Endodermal cell (in vitro differentiated cells): ENCODE data around the gene OGDH. TPM values are rescaled to one million over a fixed set of nuclear protein-coding genes. Genes with fewer than 3 reads are reported as not detected.

Experiments
- DNase-seq: peaks from one replicate; pipeline ENCODE4 v3.0.0-alpha.2; 2017
- H3K27ac ChIP-seq: 2 replicates; pipeline ENCODE4 v1.5.1; 2013; ENCODE audit warnings: mild to moderate bottlenecking, low read depth, low read length, moderate library complexity
- H3K27me3 ChIP-seq: 2 replicates; pipeline ENCODE4 v1.6.1; 2013; ENCODE audit warnings: mild to moderate bottlenecking, low read length, moderate library complexity; ENCODE audit not compliant: insufficient read depth, control insufficient read depth, poor library complexity, severe bottlenecking
- H3K36me3 ChIP-seq: 2 replicates; pipeline ENCODE4 v1.7.0; 2013; ENCODE audit warnings: mild to moderate bottlenecking, low read length, moderate library complexity; ENCODE audit not compliant: control insufficient read depth, insufficient read depth
- H3K4me1 ChIP-seq: one replicate; pipeline ENCODE4 v1.7.0; 2013; ENCODE audit warnings: low read length; ENCODE audit not compliant: control insufficient read depth, insufficient read depth
- H3K4me3 ChIP-seq: 2 replicates; pipeline ENCODE4 v1.5.1; 2013; ENCODE audit warnings: mild to moderate bottlenecking, low read length, moderate library complexity
- H3K9ac ChIP-seq: 2 replicates; pipeline ENCODE4 v1.6.1; 2013; ENCODE audit warnings: mild to moderate bottlenecking, low read length, moderate library complexity; ENCODE audit not compliant: poor library complexity, severe bottlenecking; ENCODE audit errors: extremely low read depth
- H3K9me3 ChIP-seq: 2 replicates; pipeline ENCODE4 v1.6.1; 2013; ENCODE audit warnings: mild to moderate bottlenecking, low read length, moderate library complexity; ENCODE audit not compliant: control insufficient read depth
- H3K27ac Mint-ChIP-seq: 2 replicates; pipeline ENCODE4 v1.8.0; 2020; ENCODE audit warnings: mixed read lengths
- H3K27me3 Mint-ChIP-seq: 2 replicates; pipeline ENCODE4 v1.8.0; 2021; ENCODE audit warnings: mild to moderate bottlenecking, mixed read lengths; ENCODE audit not compliant: insufficient read depth
- H3K36me3 Mint-ChIP-seq: 2 replicates; pipeline ENCODE4 v1.8.0; 2020; ENCODE audit warnings: low read depth, mixed read lengths
- H3K4me1 Mint-ChIP-seq: 2 replicates; pipeline ENCODE4 v1.8.0; 2020; ENCODE audit warnings: mixed read lengths
- H3K4me3 Mint-ChIP-seq: 2 replicates; pipeline ENCODE4 v1.8.0; 2020; ENCODE audit warnings: mild to moderate bottlenecking, moderate library complexity, mixed read lengths
- H3K9me3 Mint-ChIP-seq: 2 replicates; pipeline ENCODE4 v1.8.0; 2020; ENCODE audit warnings: mild to moderate bottlenecking, mixed read lengths
- CTCF ChIP-seq: fragments of 200-600 bp; sonication (generic); conservative IDR thresholded peaks from 2 replicates; pipeline ENCODE4 v1.5.0; 2021; ENCODE audit warnings: antibody characterized with exemption, mild to moderate bottlenecking
- WGBS, 2 experiments: methylation state at CpG; one replicate each; pipeline versions ENCODE4 v1.1.5 to v1.1.7; 2013; ENCODE audit warnings: missing lambda C conversion rate in 2 of 2, mixed read lengths in 1 of 2; ENCODE audit not compliant: insufficient coverage in 1 of 2, insufficient read length in 1 of 2; 5-methylcytosine and 5-hydroxymethylcytosine counted together
- total RNA-seq, 2 donors: library from RNA; stranded (reverse); fragmentation: NEBNext Ultra II Directional in 1 of 2; extraction: Animal tissue kit (Norgen Biotek cat#: 25700) in 1 of 2; gene quantifications; 2 replicates in 1 of 2; 3 replicates in 1 of 2; pipeline ENCODE4 v1.2.1, GENCODE V29; 2021

OGDH gene
- total RNA-seq, 2 donors from 2014 or later = 82.5 to 96.0 TPM

GRCh38 chr7:44645254-44645653 is 38.8 kb downstream of the OGDH start:
- Histone ChIP-seq H3K27me3 (no peaks in the 10 kb centered on the region), H3K4me3 (no peak overlapping the region), H3K4me1 (no peaks in the 10 kb centered on the region), H3K27ac (no peak overlapping the region), H3K36me3 (peaks cover 16% of the 10 kb centered on the region), H3K9me3 (no peaks in the 10 kb centered on the region), H3K9ac (no peak overlapping the region)
- no peaks in the 10 kb centered on the region for H3K27me3 Mint-ChIP-seq
- WGBS, 2 experiments = 92 to 95% methylated on average over 11 of the region's 11 CpGs
- peaks cover 23% of the 10 kb centered on the region for H3K36me3 Mint-ChIP-seq
- H3K4me3 Mint-ChIP-seq = no peak overlapping the region
- H3K9me3 Mint-ChIP-seq = no peaks in the 10 kb centered on the region
- TF ChIP-seq CTCF = no peak
- peak; percentile 26 for DNase-seq
- H3K27ac Mint-ChIP-seq = no peak overlapping the region
- no peaks in the 10 kb centered on the region for H3K4me1 Mint-ChIP-seq

GRCh38 chr7:44645696-44646095 is 39.3 kb downstream of the OGDH start:
- H3K27ac ChIP-seq = no peak overlapping the region
- no peaks in the 10 kb centered on the region for H3K9me3 Mint-ChIP-seq
- no peaks in the 10 kb centered on the region for H3K27me3 Mint-ChIP-seq
- H3K36me3 Mint-ChIP-seq = peaks cover 27% of the 10 kb centered on the region
- H3K27me3 ChIP-seq = no peaks in the 10 kb centered on the region
- H3K36me3 ChIP-seq = peaks cover 21% of the 10 kb centered on the region
- no peak overlapping the region for H3K4me3 ChIP-seq
- no peak for TF ChIP-seq CTCF
- H3K9ac ChIP-seq = no peak overlapping the region
- no peaks in the 10 kb centered on the region for H3K4me1 Mint-ChIP-seq
- 93% methylated on average over 2 of the region's 2 CpGs; no CpG with 5 or more reads in 1 of the 2 experiments for WGBS, 2 experiments
- H3K27ac Mint-ChIP-seq = peak overlapping the region; percentile 28
- DNase-seq = peak; percentile 15
- no peaks in the 10 kb centered on the region for H3K9me3 ChIP-seq
- H3K4me3 Mint-ChIP-seq = no peak overlapping the region
- H3K4me1 ChIP-seq = no peaks in the 10 kb centered on the region

- Histone ChIP-seq H3K4me1 (no peaks in the 10 kb centered on the region), H3K9ac (no peak overlapping the region), H3K27me3 (no peaks in the 10 kb centered on the region), H3K4me3 (no peak overlapping the region), H3K9me3 (no peaks in the 10 kb centered on the region), H3K27ac (no peak overlapping the region), H3K36me3 (peaks cover 21% of the 10 kb centered on the region)
- no peaks in the 10 kb centered on the region for H3K9me3 Mint-ChIP-seq
- no peaks in the 10 kb centered on the region for H3K27me3 Mint-ChIP-seq
- H3K4me1 Mint-ChIP-seq = no peaks in the 10 kb centered on the region
- no peak for TF ChIP-seq CTCF
- no peak overlapping the region for H3K4me3 Mint-ChIP-seq
- 92 to 100% methylated on average over 3 of the region's 3 CpGs for WGBS, 2 experiments
- H3K36me3 Mint-ChIP-seq = peaks cover 30% of the 10 kb centered on the region
- DNase-seq = peak; percentile 12
- H3K27ac Mint-ChIP-seq = no peak overlapping the region
Measured at GRCh38 chr7:44646176-44646920, 39.9 kb downstream of the OGDH start.
